NCI-H748 (cell line): ENCODE results near the gene PRKN.

ENCODE experiments used
- DNase-seq: peaks from one replicate; lab custom pipeline; 2025; ENCODE audit not compliant: unreplicated experiment; lab: John Stamatoyannopoulos, UW

PRKN gene

GRCh38 chr6:162336359-162336758 lies 391.2 kb downstream of the PRKN start:
- DNase-seq: no peak

DNA sequence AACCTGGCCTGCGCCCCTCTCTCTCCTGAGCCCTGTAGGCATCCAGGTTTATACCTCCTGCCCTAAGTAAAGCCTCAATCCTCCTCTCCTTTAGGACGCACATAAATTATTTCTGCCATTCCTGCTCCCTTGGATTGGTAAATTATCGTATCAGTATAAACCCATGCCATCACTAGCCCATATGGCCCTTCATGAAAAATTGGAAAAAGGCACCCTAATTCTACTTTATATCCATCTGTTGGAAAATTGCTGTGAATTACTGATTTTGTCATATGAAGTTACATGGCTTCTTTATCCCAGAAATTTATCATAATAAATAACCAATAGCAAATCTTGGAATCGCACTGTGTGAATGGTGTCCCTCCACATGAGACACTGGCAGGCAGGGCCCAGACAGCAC lies 395.2 kb downstream of the PRKN start:
- DNase-seq: no peak

DNA sequence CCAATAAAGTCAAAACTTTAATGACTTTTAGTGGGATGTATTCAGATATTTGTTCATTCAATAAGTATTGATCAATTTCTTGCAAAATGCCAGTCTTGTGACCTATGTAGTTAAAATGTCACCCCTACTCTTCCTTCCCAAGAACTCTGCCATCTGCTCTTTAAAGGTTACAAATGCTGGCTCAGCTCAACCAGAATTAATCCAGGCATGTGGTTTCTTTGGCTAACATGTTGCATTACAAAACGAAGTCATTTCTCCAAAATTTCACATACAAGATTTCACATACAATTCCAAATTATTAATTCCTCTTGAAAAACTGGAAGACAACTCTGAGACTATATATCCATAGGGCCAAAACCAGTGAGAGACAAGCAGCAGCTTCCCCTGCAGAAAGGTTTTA lies 395.7 kb downstream of the PRKN start:
- no peak for DNase-seq

DNA sequence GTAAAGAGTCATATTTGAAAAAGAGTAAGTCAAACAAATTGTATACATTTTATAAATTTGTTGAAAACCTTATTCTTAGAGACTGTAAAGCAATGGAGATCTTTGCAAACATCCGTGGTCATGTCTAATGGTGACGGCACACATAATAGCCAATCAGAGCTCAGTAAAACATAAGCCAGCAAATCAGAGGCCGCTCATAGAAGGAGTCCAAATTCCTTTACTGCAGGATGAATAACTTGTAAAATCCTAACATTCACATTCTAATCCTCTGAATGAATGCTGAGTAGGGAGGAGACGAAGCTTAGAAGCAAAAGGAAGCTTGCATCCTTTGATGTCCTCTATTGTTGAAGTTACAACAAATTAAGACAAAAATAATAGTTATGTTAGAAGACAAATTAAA lies 401.7 kb downstream of the PRKN start:
- no peak for DNase-seq

- no peak for DNase-seq
Observed at GRCh38 chr6:162325051-162325450, 402.5 kb downstream of the PRKN start.

- no peak for DNase-seq
Observed at GRCh38 chr6:162315291-162315690, 412.3 kb downstream of the PRKN start.

DNA sequence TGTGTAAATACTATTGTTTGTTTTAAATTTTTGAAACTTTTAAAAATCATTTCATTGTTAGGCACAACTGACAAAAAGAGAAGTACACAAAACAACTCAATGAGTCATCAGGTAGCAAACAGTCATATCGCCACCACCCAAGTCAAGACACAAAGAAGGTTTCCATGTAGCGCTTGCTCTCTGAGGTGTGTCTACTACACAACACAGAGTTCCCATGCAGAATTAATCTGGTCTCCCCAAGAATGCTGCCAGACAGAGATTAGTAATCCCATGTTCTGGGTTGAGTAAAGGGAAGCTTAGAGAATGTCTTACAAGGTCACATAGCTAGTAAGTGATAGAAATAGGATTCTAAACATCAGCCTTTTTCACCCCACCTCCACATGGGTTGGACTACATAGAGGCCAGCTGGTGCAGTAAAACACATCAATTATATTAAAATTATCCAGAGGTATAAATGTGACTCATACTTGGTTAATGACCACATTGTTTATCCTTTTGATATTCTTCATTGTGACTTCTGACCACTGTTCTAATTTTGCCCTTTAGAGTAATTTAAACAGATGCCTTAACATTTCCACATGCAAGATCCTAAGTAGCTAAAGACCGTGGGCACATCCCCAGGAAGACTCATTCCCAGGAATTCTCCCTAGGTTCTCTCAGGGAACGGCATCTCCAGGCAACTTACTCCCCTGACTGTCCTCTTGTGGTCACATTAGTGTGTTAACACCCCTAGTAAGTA lies 413.5 kb downstream of the PRKN start:
- no peak for DNase-seq

- DNase-seq: no peak
Observed at GRCh38 chr6:162307865-162308264, 419.7 kb downstream of the PRKN start.

DNA sequence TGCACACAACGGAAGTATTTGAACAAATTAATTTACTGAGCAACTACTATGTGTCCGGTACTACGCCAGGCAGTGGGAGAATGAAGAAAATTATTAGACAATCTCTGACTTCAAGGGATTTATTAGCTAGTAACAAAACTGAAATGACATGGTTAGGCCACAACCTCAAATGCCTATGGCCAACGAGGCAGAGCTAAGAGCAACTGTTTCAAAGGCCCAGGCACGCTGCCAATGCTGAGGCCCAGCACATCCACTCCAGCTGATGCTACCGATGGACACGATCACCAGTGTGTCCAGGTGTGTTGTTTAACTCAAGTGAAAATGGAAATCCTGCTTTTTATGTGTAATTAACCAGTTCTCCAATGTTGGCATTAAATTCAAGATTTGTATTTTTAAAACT lies 420.9 kb downstream of the PRKN start:
- no peak for DNase-seq

DNA sequence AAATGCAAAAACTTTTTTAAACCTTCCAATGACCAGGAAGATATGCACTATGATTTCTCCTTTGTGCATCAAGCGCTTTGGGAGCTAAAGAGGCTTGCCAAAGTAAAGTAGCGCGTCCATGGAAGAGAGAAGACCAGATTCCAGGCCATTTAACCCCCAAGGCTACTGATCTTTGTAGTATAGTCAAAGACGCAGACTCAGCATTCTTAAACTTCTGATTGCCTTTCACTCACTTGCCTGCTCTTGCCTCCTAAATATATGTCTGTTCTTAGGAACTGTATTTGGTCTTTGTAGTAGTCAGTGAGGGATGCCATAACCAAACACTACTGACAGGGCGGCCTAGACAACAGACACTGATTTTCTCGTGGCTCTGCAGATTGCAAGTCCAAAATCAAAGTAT lies 426.4 kb downstream of the PRKN start:
- no peak for DNase-seq

- DNase-seq: no peak
Observed at GRCh38 chr6:162294029-162294428, 433.5 kb downstream of the PRKN start.

DNA sequence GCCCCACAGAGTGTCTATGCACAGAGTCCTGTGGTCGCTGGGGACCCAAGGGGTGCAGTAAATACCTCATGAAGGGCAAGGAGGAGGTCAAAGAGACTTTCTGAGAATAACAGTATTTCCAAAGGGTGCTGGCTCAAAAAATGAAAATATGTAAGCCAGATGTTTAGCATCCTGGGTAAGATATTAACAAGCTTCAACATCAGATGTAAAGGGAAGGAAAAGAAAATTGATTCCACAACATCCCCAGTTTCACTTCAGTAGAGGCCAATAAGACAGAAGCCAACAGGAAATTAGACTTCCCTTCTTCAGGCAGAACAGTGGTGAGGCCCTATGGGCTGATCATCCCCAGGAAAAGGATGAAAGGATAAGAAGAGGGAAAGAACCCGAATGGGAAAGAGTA lies 434.7 kb downstream of the PRKN start:
- DNase-seq: no peak

- DNase-seq: no peak
Observed at GRCh38 chr6:162290846-162291465, 436.6 kb downstream of the PRKN start.

- no peak for DNase-seq
Observed at GRCh38 chr6:162289972-162290371, 437.6 kb downstream of the PRKN start.

- no peak for DNase-seq
Observed at GRCh38 chr6:162273986-162274385, 453.6 kb downstream of the PRKN start.

GRCh38 chr6:162271922-162272321 lies 455.6 kb downstream of the PRKN start:
- DNase-seq: peak; percentile 5

DNA sequence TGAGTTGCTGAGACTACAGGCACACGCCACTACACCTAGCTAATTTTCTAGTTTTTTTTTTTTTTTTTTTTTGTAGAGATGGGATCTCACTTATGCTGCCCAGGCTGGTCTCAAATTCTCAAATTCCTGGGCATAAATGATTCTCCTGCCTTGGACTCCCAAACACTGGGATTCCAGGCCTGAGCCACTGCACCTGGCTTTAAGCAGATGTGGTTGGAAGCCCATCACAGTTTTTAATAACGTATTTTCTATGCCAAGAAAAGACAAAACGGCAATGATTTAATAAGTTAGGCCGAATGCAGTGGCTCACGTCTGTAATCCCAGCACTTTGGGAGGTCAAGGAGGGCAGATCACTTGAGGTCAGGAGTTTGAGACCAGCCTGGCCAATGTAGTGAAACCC lies 456.6 kb downstream of the PRKN start:
- no peak for DNase-seq

GRCh38 chr6:162267641-162268040 lies 459.9 kb downstream of the PRKN start:
- DNase-seq: no peak

GRCh38 chr6:162267126-162267525 lies 460.4 kb downstream of the PRKN start:
- DNase-seq: no peak

- no peak for DNase-seq
Observed at GRCh38 chr6:162264581-162264980, 463.0 kb downstream of the PRKN start.

- DNase-seq: peak; percentile 8
Observed at GRCh38 chr6:162262466-162263196, 464.9 kb downstream of the PRKN start.

GRCh38 chr6:162261598-162261997 lies 466.0 kb downstream of the PRKN start:
- no peak for DNase-seq
